C4-2B (cell line): ENCODE results near the gene SHROOM3.

ENCODE experiments used
- ZFX ChIP-seq: fragments of 450-650 bp; IDR thresholded peaks from 2 replicates; pipeline ENCODE4 v1.6.1; 2017
- TF ChIP-seq, protein P1 (sequence below): fragments of 450-650 bp; conservative IDR thresholded peaks from 2 replicates; pipeline ENCODE4 v1.5.1; 2017; ENCODE audit warnings: mild to moderate bottlenecking

DNA sequence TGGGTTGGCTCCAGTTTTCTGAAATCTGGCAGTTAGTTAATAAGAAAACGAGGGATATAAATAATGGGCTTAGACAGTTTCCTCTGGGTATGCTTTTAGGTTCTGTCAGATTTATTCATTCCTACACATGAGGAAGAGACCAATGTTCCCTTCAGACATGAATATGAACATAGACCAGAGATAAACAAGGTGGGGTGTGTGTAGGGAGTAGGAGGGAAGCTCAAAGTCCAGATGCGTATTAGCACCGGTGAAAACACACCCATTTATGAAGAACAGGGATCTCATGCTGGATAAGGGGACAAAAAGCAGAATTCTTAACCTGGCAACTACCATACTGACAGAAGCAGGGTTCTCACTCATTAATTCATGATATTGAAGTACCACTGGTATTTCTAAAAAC lies 240.0 kb downstream of the SHROOM3 start:
- TF ChIP-seq, protein P1, sequence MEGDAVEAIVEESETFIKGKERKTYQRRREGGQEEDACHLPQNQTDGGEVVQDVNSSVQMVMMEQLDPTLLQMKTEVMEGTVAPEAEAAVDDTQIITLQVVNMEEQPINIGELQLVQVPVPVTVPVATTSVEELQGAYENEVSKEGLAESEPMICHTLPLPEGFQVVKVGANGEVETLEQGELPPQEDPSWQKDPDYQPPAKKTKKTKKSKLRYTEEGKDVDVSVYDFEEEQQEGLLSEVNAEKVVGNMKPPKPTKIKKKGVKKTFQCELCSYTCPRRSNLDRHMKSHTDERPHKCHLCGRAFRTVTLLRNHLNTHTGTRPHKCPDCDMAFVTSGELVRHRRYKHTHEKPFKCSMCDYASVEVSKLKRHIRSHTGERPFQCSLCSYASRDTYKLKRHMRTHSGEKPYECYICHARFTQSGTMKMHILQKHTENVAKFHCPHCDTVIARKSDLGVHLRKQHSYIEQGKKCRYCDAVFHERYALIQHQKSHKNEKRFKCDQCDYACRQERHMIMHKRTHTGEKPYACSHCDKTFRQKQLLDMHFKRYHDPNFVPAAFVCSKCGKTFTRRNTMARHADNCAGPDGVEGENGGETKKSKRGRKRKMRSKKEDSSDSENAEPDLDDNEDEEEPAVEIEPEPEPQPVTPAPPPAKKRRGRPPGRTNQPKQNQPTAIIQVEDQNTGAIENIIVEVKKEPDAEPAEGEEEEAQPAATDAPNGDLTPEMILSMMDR: no peak
- TF ChIP-seq ZFX: no peak
